Stimulated activated naive B cell treated with anti-CD40 and anti-IgM and Interleukin-4, amounts not matched to agents 10 μg/mL and 1 μg/mL and 100 μg/mL, for 72 hours (primary cell): ENCODE results near the gene TIGD1.

Source experiments
- ATAC-seq, 2 donors: fragments of 150-1000 bp; cut with Tn5 transposase; replicated peaks; 2 replicates each; pipeline ENCODE4 v1.10.0; 2021; ENCODE audit warnings: moderate library complexity in 1 of 2
- DNase-seq: peaks from one replicate; pipeline ENCODE4 v3.0.0; 2021
- H3K27ac Mint-ChIP-seq: one replicate; pipeline ENCODE4 v1.8.0; 2022; ENCODE audit warnings: mild to moderate bottlenecking, mixed read lengths
- H3K27me3 Mint-ChIP-seq, 2 donors: one replicate each; pipeline ENCODE4 v1.8.0; 2022; ENCODE audit warnings: mixed read lengths in 2 of 2
- H3K36me3 Mint-ChIP-seq, 2 donors: one replicate each; pipeline ENCODE4 v1.8.0; 2022; ENCODE audit warnings: mixed read lengths in 2 of 2, mild to moderate bottlenecking in 1 of 2
- H3K4me1 Mint-ChIP-seq, 2 donors: one replicate each; pipeline ENCODE4 v1.8.0; 2022; ENCODE audit warnings: mixed read lengths in 2 of 2, mild to moderate bottlenecking in 1 of 2
- H3K4me3 Mint-ChIP-seq, 2 donors: one replicate each; pipeline ENCODE4 v1.8.0; 2022; ENCODE audit warnings: mild to moderate bottlenecking in 2 of 2, mixed read lengths in 2 of 2, moderate library complexity in 1 of 2
- H3K9me3 Mint-ChIP-seq, 2 donors: one replicate each; pipeline ENCODE4 v1.8.0; 2022; ENCODE audit warnings: mixed read lengths in 2 of 2, mild to moderate bottlenecking in 1 of 2

The TIGD1 gene

GRCh38 chr2:232527905-232528470 is 22.4 kb downstream of the TIGD1 start:
- ATAC-seq (no peak), DNase-seq (no peak)
- no peaks in the 10 kb centered on the region for H3K9me3 Mint-ChIP-seq
- H3K36me3 Mint-ChIP-seq, result no peaks in the 10 kb centered on the region
- peaks cover 38 to 67% of the 10 kb centered on the region in 2 donors for H3K27me3 Mint-ChIP-seq
- peaks cover 12 to 14% of the 10 kb centered on the region in 2 donors for H3K4me1 Mint-ChIP-seq
- no peak overlapping the region for H3K4me3 Mint-ChIP-seq
- H3K27ac Mint-ChIP-seq, result no peak overlapping the region

- Mint-ChIP-seq H3K27me3 (peaks cover 47 to 74% of the 10 kb centered on the region in 2 donors), H3K4me3 (no peak overlapping the region), H3K9me3 (no peaks in the 10 kb centered on the region), H3K36me3 (no peaks in the 10 kb centered on the region), H3K4me1 (peaks cover 14 to 22% of the 10 kb centered on the region in 2 donors), H3K27ac (no peak overlapping the region)
- ATAC-seq (no peak), DNase-seq (no peak)
Measured at GRCh38 chr2:232526372-232526941, 23.9 kb downstream of the TIGD1 start.

GRCh38 chr2:232525791-232526371 is 24.5 kb downstream of the TIGD1 start, which contains the start of gene CHRND:
CHRND (plus strand) TSS chr2:232526160; CDS start chr2:232526216, 56 bp downstream.
- ATAC-seq (no peak), DNase-seq (no peak)
- Mint-ChIP-seq H3K4me1 (peaks cover 15 to 25% of the 10 kb centered on the region in 2 donors), H3K9me3 (no peaks in the 10 kb centered on the region), H3K4me3 (no peak within 1 kb of the TSS), H3K36me3 (no peaks in the 10 kb centered on the region), H3K27me3 (peaks cover 50 to 77% of the 10 kb centered on the region in 2 donors), H3K27ac (no peak within 1 kb of the TSS)

GRCh38 chr2:232525199-232525598 is 25.2 kb downstream of the TIGD1 start:
- H3K4me1 Mint-ChIP-seq, result peaks cover 15 to 25% of the 10 kb centered on the region in 2 donors
- H3K27ac Mint-ChIP-seq, result no peak overlapping the region
- DNase-seq (no peak), ATAC-seq (no peak)
- peaks cover 56 to 78% of the 10 kb centered on the region in 2 donors for H3K27me3 Mint-ChIP-seq
- no peaks in the 10 kb centered on the region for H3K36me3 Mint-ChIP-seq
- H3K4me3 Mint-ChIP-seq, result no peak overlapping the region
- no peaks in the 10 kb centered on the region for H3K9me3 Mint-ChIP-seq

GRCh38 chr2:232524771-232525170 is 25.6 kb downstream of the TIGD1 start:
- Mint-ChIP-seq H3K27ac (no peak overlapping the region), H3K4me1 (peaks cover 15 to 25% of the 10 kb centered on the region in 2 donors), H3K36me3 (no peaks in the 10 kb centered on the region), H3K4me3 (peak overlapping the region in 1 of 2 donors; percentile 64), H3K27me3 (peaks cover 59 to 76% of the 10 kb centered on the region in 2 donors), H3K9me3 (no peaks in the 10 kb centered on the region)
- ATAC-seq (no peak), DNase-seq (no peak)

- H3K4me1 Mint-ChIP-seq, result peaks cover 15 to 25% of the 10 kb centered on the region in 2 donors
- no peaks in the 10 kb centered on the region for H3K9me3 Mint-ChIP-seq
- H3K4me3 Mint-ChIP-seq, result peak overlapping the region; percentile 48 to 64
- DNase-seq (no peak), ATAC-seq (peak; percentile 54 to 55)
- peaks cover 64 to 78% of the 10 kb centered on the region in 2 donors for H3K27me3 Mint-ChIP-seq
- no peaks in the 10 kb centered on the region for H3K36me3 Mint-ChIP-seq
- H3K27ac Mint-ChIP-seq, result no peak overlapping the region
Measured at GRCh38 chr2:232523682-232524597, 26.4 kb downstream of the TIGD1 start.

GRCh38 chr2:232523402-232523681 is 27.0 kb downstream of the TIGD1 start:
- no peak for ATAC-seq
- H3K9me3 Mint-ChIP-seq, result no peaks in the 10 kb centered on the region
- peak overlapping the region in 1 of 2 donors; percentile 56 for H3K4me3 Mint-ChIP-seq
- no peak overlapping the region for H3K27ac Mint-ChIP-seq
- no peaks in the 10 kb centered on the region for H3K36me3 Mint-ChIP-seq
- no peak for DNase-seq
- H3K4me1 Mint-ChIP-seq, result peaks cover 12 to 25% of the 10 kb centered on the region in 2 donors
- peaks cover 62 to 75% of the 10 kb centered on the region in 2 donors for H3K27me3 Mint-ChIP-seq

- H3K36me3 Mint-ChIP-seq, result no peaks in the 10 kb centered on the region
- H3K9me3 Mint-ChIP-seq, result no peaks in the 10 kb centered on the region
- H3K4me1 Mint-ChIP-seq, result peaks cover 12 to 25% of the 10 kb centered on the region in 2 donors
- peak overlapping the region; percentile 19 to 56 for H3K4me3 Mint-ChIP-seq
- ATAC-seq (no peak), DNase-seq (no peak)
- H3K27ac Mint-ChIP-seq, result no peak overlapping the region
- peaks cover 58 to 74% of the 10 kb centered on the region in 2 donors for H3K27me3 Mint-ChIP-seq
Measured at GRCh38 chr2:232522623-232523401, 27.5 kb downstream of the TIGD1 start.

- Mint-ChIP-seq H3K4me3 (peak overlapping the region in 1 of 2 donors; percentile 56), H3K36me3 (no peaks in the 10 kb centered on the region), H3K27ac (no peak overlapping the region), H3K27me3 (peaks cover 56 to 69% of the 10 kb centered on the region in 2 donors), H3K9me3 (no peaks in the 10 kb centered on the region), H3K4me1 (peaks cover 12 to 25% of the 10 kb centered on the region in 2 donors)
- DNase-seq, result peak; percentile 41
- ATAC-seq, result peak; percentile 74 to 78
Measured at GRCh38 chr2:232521959-232522622, 28.3 kb downstream of the TIGD1 start.

- H3K27me3 Mint-ChIP-seq, result peaks cover 53 to 59% of the 10 kb centered on the region in 2 donors
- no peak overlapping the region for H3K4me3 Mint-ChIP-seq
Measured at GRCh38 chr2:232521098-232521497, 29.3 kb downstream of the TIGD1 start.

GRCh38 chr2:232520489-232520888 is 29.9 kb downstream of the TIGD1 start:
- DNase-seq (no peak), ATAC-seq (no peak)
- Mint-ChIP-seq H3K4me3 (no peak overlapping the region), H3K4me1 (peaks cover 13 to 25% of the 10 kb centered on the region in 2 donors), H3K9me3 (no peaks in the 10 kb centered on the region), H3K27me3 (peaks cover 52 to 57% of the 10 kb centered on the region in 2 donors), H3K36me3 (no peaks in the 10 kb centered on the region), H3K27ac (no peak overlapping the region)

More at GRCh38 chr2:232521098-232521497, 29.3 kb downstream of the TIGD1 start:
- Mint-ChIP-seq H3K27ac (no peak overlapping the region), H3K4me1 (peaks cover 13 to 25% of the 10 kb centered on the region in 2 donors), H3K9me3 (no peaks in the 10 kb centered on the region), H3K36me3 (no peaks in the 10 kb centered on the region)
- ATAC-seq (no peak), DNase-seq (no peak)

- peaks cover 51 to 54% of the 10 kb centered on the region in 2 donors for H3K27me3 Mint-ChIP-seq
Measured at GRCh38 chr2:232519581-232520438, 30.5 kb downstream of the TIGD1 start, which contains the start of gene PRSS56. PRSS56 (plus strand) TSS chr2:232520388; CDS start chr2:232520599, 211 bp downstream.

More at GRCh38 chr2:232519581-232520438, 30.5 kb downstream of the TIGD1 start, which contains the start of gene PRSS56:
- Mint-ChIP-seq H3K9me3 (no peaks in the 10 kb centered on the region), H3K36me3 (no peaks in the 10 kb centered on the region), H3K4me3 (no peak within 1 kb of the TSS), H3K27ac (no peak within 1 kb of the TSS), H3K4me1 (peaks cover 13 to 25% of the 10 kb centered on the region in 2 donors)
- no peak for ATAC-seq
- no peak for DNase-seq
